GM19372 (cell line): ENCODE measurements around the gene HMX3.
A peak's percentile ranks its signal among the peaks of the same experiment; 100 is the strongest.

Experiments used
- ATAC-seq: cut with Tn5 transposase; IDR thresholded peaks from one replicate; pipeline ENCODE4 v1.9.1; 2021; ENCODE audit warnings: mild to moderate bottlenecking, low read depth, moderate library complexity; ENCODE audit not compliant: unreplicated experiment

HMX3 gene

GRCh38 chr10:123146894-123147634, 11.3 kb downstream of the HMX3 start:
- no peak for ATAC-seq

- no peak for ATAC-seq
These were observed 12.1 kb downstream of the HMX3 start, which contains the start of gene HMX2 for GRCh38 chr10:123147635-123148413. TSS of gene HMX2 (plus strand) at chr10:123148136. CDS start at chr10:123148379, 243 bp downstream.

- no peak for ATAC-seq
These were observed 12.8 kb downstream of the HMX3 start for GRCh38 chr10:123148414-123149161.

GRCh38 chr10:123149162-123149567, 13.4 kb downstream of the HMX3 start:
- no peak for ATAC-seq

GRCh38 chr10:123149568-123150270, 13.9 kb downstream of the HMX3 start:
- no peak for ATAC-seq

DNA sequence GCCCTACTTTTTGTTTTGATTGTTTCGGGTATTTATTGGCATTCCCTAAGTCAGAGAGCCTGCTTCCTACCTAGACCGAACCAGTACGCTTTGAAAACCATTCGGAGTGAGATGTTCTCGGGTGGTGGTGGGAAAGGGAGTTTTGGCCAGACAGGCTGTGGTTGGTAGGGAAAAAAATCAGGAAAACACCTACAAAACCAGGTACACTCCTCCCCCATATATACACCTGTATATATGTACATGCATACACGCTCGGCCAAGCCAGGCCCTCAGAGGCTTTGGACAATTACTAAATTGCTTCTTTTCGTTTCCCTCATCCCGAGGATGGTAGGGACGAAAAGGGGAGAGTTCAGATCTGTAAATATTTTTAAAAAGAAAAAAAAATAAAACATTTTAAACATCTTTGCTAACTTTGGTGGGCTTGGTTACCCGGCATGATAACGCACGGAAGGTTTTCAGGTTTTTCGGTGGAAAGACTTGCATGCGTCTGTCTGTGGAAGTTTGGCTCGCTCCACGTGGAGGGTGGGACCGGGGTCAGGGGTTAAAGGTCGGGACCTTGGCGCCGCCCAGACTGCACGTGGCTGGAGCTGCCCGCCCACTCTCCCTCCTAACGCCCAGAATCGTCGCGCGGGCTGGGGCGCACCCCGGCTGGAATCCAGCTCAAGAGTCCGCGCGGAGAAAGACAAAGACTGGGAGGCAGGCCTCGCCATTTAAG, 14.7 kb downstream of the HMX3 start:
- no peak for ATAC-seq

- ATAC-seq = no peak
These were observed 15.4 kb downstream of the HMX3 start for GRCh38 chr10:123150986-123151736.

DNA sequence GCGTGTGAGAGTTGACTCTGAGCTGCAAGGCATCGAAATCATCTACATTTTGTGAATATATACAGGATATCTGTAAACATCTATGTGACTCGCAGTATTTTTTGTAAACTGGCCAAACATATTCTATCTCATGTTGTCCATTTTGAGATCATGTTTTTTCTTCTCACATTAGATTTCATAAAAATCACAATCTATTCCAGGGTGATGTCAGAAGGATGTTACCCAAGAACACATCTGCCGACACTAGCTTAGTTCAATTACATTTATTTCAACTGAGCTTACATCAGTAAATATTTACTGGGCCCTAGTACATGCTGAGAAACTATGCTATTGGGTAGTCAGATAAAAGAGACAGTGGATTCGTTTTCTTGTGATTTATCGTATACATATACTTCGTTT, 16.0 kb downstream of the HMX3 start:
- ATAC-seq = no peak

- no peak for ATAC-seq
These were observed 17.8 kb downstream of the HMX3 start for GRCh38 chr10:123153486-123154091.

- peak; percentile 92 for ATAC-seq
These were observed 18.4 kb downstream of the HMX3 start, which contains the start of gene BUB3 for GRCh38 chr10:123154092-123154710. TSS of gene BUB3 (plus strand) at chr10:123154402. CDS start at chr10:123154918, 516 bp downstream.

DNA sequence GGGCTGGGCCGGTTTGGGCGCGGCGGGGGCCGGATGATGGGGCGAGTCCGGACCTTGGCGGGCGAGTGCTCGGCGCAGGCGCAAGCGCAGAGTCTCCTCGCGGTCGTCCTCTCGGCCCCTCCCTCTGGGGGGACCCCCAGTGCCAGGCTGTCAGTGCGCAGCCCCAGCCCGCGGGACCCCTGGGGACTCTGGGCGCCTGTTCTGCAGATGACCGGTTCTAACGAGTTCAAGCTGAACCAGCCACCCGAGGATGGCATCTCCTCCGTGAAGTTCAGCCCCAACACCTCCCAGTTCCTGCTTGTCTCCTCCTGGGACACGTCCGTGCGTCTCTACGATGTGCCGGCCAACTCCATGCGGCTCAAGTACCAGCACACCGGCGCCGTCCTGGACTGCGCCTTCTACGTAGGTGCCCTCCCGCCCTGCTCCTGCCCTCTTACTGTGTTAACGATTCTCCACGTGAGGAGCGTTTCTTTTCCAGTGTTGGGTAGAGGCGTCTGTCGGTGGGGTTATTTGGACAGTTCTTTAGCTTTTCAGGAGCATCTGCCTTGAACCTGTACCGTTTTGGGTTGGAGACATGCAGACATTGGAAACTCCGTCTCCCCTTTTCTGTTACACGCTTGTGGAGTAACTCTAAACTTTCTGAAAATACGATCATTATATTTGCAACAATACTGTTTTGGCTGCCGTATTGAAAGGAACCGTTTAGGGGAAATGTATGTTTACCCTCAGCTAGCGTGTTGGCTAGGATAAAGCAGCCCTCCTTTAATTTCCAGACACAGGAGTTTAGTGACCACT, 19.1 kb downstream of the HMX3 start:
- ATAC-seq = peak; percentile 46

- no peak for ATAC-seq
These were observed 20.3 kb downstream of the HMX3 start for GRCh38 chr10:123156078-123156477.

- no peak for ATAC-seq
These were observed 21.4 kb downstream of the HMX3 start for GRCh38 chr10:123157210-123157609.

DNA sequence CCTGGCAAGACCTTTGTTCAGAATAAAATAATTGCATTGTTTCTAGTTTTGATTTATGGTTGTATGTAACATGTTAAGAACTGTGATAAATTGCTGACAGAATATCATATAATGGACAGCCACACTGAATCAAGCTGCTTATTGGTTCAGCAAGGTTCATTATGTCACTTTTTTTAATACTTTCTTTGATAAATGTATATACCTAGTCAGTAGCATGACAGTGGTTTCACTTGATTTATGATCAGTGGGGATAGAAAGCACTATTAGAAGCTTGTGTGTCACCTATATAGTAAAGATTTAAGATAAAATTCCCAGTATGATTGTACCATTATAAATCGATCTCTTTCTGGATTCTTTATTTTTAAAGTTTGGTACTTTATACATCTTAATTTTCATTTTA, 22.9 kb downstream of the HMX3 start:
- ATAC-seq = no peak

DNA sequence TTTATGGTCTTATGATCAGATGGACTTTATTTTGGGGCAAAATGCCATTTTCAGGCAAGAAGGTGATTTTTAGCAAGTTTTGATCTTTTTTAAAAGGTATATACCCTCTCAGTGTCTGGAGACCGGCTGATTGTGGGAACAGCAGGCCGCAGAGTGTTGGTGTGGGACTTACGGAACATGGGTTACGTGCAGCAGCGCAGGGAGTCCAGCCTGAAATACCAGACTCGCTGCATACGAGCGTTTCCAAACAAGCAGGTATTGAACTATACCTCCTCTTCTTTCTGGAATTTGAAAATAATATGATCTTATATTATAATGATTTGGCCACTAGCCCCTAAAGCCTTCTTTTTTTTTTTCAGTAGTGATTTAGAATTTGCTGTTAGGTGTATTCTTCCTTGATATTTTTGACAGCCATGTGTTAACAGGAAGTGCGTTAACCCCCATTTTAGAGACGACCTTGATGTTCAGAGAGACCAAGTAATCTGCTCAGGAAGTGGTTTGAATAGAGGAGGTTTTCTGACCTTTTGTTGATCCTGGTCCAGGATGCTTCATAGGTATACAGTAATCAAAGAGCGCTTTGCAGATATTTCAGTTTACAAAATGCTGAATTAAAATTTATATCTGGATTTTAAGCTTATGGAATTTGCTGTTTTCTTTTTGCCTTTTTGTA, 24.7 kb downstream of the HMX3 start:
- ATAC-seq = no peak

GRCh38 chr10:123164319-123164718, 28.5 kb downstream of the HMX3 start:
- ATAC-seq = no peak
